ENCODE data around the gene OR12D2.
"Not testable (repeated sequence)": the region's sequence is repeated elsewhere in the genome, so short reads cannot be mapped to it uniquely, and the experiment has no call there.

Gene OR12D2, protein sequence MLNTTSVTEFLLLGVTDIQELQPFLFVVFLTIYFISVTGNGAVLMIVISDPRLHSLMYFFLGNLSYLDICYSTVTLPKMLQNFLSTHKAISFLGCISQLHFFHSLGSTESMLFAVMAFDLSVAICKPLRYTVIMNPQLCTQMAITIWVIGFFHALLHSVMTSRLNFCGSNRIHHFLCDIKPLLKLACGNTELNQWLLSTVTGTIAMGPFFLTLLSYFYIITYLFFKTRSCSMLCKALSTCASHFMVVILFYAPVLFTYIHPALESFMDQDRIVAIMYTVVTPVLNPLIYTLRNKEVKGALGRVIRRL

DNA sequence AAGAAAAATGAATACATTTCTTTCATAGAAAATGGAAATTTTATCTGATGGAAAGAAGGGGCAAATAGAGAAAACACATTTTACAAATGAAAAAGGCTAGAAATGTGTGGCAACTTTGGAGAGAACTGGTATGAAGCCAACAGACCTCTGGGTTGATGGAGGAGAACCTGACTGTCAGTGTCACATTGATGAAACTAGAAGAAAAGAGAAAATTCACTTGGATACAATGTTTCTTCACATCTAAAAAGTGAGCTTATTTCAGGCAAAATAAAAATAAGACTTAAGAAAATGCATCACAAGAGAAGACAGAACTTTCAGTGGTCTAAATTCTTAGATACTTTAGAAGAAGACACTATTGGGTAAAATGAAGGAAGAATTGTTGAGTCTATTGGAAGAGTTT, at the start of gene OR12D2:
Gene OR12D2, plus strand, starts transcription at position 301 of the 400 bp plus-strand sequence. CDS start 1,069 bp downstream, outside the sequence.
- no peak for DNase-seq

- DNase-seq = not testable (repeated sequence)
Measured at GRCh38 chr6:29349348-29349747, 46.1 kb upstream of the OR12D2 start.

DNA sequence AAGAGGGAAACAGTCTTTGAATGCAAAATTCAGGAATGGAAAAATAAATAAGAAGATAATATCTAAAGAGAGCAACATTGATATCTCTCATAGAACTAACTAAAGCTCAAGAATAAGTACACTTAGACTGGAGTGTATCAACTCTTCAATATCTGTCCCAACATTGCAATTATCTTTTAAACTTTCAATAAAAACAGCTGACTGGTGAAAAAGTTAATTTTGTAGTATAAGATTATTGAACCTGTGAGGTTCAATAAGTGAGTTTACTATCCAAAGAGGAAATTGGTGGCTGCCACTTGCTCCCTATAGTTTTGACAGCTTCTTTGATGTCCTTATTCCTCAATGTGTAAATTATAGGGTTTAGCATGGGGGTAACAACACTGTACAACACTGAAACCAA, 40.5 kb upstream of the OR12D2 start:
- no peak for DNase-seq

GRCh38 chr6:29355603-29356002, 39.8 kb upstream of the OR12D2 start:
- no peak for DNase-seq

- no peak for DNase-seq
Measured at GRCh38 chr6:29368765-29369164, 26.7 kb upstream of the OR12D2 start, which contains the start of gene OR5V1. TSS of gene OR5V1 (minus strand) at chr6:29368865. CDS start at chr6:29356195, 12,670 bp downstream.

DNA sequence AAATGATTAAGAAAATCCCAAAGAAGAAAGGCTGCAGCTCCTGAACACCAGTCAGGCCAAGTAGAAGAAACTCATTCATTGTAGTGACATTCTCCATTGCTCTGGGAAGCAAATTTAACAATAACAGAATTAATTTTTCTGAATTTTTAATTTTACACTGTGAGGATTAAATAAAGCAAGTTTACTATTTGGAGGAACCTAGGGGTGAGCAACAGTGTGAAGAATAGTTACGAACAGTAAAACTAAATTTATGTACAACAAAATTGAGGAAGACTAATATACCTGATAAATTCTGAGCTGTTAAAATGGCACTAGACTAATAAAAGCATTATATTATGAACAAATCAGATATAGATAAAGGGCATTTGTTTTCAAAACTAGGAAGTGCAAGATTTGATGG, 20.2 kb upstream of the OR12D2 start, which contains the start of gene OR12D3:
Gene OR12D3, minus strand, starts transcription at position 101 of the 400 bp plus-strand sequence. Its CDS starts 4 bp downstream, at position 97.
- DNase-seq = no peak

GRCh38 chr6:29376003-29376402, 19.4 kb upstream of the OR12D2 start:
- DNase-seq = no peak

DNA sequence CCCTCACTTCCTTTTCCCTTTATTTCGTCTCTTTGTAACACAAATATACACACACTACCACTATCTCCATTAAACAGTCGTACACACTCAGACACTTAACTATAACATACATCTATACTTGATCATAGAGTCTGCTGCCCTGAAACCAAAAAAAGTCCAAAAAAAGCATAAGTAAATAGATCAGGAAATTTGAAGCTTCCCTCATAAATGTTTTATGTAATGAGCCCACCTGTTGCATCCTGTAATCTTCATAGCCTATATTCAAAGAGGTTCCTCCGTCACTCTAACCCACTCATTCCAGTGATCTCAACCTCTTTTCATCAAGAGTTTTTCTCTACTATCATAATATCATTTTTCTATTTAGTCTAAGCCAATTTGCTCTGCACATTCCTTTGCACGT, 6.9 kb upstream of the OR12D2 start:
- no peak for DNase-seq

DNA sequence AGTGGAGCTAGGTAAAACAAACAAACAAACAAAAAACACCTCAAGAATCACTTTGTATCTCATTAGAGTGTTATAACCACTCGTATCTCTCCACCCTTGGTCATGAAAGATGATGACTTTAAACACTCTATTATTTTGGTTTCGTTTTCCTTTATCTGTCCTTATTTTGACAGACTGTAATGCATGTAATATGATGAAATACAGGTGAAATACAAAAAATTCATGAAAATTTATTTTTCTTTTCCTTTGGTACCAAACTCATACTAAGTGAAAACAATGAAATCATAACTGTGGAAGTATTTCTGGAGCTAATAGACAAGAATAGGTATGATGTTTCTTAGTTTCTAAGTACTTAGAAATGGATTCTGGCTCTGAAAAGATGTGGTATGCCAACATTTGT, 4.1 kb downstream of the OR12D2 start:
- no peak for DNase-seq

GRCh38 chr6:29403801-29404200, 8.4 kb downstream of the OR12D2 start:
- DNase-seq = no peak

DNA sequence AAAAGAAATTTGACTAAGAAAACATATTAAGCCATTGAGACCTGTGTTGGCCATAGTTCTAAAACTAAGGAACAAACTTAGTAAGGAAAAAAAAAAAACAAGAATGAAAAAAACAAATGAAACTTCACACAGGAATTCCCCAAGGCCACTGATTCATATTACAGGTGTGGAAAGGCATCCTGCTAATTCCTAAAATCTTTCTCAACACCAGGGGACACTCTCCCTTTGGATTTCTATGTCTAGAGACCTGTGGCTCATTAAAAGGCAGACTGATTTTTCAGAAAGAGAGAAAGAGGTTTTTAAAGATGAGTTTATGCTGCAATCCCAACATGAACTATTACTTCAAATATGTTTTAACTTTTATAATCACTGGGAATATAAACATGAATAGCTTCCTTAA, 19.2 kb downstream of the OR12D2 start, which contains the start of gene OR12D1:
Gene OR12D1, plus strand, starts transcription at position 341 of the 400 bp plus-strand sequence.
- DNase-seq = no peak

DNA sequence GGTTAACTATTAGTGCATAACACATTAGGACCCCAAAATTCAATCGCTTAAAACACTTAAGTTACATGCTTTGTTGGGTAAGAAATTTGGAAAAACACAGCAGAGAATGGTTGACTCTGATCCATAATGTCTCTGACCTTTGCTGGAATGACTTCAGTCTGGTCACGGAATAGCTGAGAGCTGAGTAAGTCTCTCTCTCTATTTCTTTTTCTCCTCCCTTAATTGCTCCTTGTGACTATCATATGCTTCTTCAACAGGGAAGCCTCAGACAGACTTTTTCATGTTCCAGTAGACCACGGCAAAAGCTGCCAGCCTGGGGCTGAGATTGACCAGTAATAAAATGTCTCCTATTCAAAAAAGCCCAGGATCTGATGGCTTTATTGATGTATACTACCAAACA, 24.1 kb downstream of the OR12D2 start:
- DNase-seq = no peak

GRCh38 chr6:29424168-29424567, 28.7 kb downstream of the OR12D2 start:
- DNase-seq = no peak

- no peak for DNase-seq
Measured at GRCh38 chr6:29424575-29424974, 29.1 kb downstream of the OR12D2 start.

DNA sequence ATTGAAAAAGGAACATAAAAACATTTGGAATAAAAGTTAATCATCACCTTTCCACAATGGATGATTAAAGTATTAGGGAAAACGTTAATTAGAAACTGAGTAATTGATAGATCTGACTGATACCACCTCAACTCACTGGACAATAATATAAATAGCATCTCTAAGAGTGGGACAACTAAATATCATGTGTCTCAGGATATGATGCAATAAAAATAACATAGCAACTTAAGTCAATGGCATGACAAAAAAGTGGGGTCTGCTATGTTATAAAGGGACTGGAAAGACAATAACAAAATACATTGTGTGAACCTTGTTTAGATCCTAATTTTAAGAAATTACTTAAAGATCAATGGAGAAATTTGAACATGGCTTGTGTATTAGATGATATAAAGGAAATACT, 29.6 kb downstream of the OR12D2 start:
- DNase-seq = no peak

GRCh38 chr6:29426654-29427053, 31.2 kb downstream of the OR12D2 start:
- DNase-seq = no peak

DNA sequence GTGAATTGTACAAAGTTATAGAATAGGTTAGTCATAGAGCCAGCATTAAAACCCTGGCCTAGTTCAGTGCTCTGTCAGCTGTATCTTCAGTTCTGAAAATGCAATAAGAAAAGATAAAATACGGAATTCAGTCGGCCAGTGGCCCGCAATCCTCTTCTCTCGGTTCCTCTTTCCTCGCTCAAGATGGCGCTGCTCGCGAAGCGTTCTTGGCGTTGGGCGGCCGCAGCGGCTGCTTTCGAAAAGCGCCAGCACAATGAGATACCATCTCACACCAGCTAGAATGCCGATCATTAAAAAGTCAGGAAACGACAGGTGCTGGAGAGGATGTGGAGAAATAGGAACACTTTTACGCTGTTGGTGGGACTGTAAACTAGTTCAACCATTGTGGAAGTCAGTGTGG, 41.3 kb downstream of the OR12D2 start:
- DNase-seq = not testable (repeated sequence)

DNA sequence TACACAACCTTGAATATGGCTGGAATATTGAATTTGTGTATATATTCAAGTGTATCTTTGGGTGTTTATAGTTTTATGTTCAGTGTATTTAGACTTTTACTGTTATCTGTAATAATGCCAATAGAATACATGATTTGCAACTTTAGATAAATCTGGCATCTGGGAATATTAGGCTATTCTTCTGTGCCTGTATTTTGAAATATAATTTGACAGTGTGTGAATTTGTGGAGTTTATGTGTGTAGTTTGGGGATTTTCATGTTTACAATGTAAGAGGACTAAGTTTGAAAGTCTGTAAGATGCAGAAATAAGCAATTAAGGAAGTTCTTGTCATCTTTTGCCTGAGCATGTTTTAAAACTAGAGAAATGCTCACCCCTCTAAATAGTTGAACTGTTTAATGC, 43.6 kb downstream of the OR12D2 start, which contains the start of gene OR10C1:
Gene OR10C1, plus strand, starts transcription at position 301 of the 400 bp plus-strand sequence. CDS start 710 bp downstream, outside the sequence.
- DNase-seq = no peak

GRCh38 chr6:29442719-29443118, 47.3 kb downstream of the OR12D2 start:
- DNase-seq = no peak

- not testable (repeated sequence) for DNase-seq
Measured at GRCh38 chr6:29444031-29444430, 48.6 kb downstream of the OR12D2 start.

Data from NCI-H2029 treated with DMSO at 0.1 percent for 48 hours (cell line).